Effector memory CD4-positive, alpha-beta T cell (primary cell): ENCODE results near the gene SPIN1.

ENCODE experiments used
- DNase-seq, 3 donors: peaks; one replicate each; pipeline ENCODE4 v3.0.0-alpha.2; 2020
- H3K27ac ChIP-seq: 2 replicates; pipeline ENCODE4 v1.7.0; 2013; ENCODE audit warnings: mild to moderate bottlenecking, low read length, moderate library complexity; ENCODE audit not compliant: insufficient read depth, poor library complexity, severe bottlenecking
- H3K27me3 ChIP-seq: replicated peaks from 2 replicates; pipeline ENCODE4 v1.7.0; 2013; ENCODE audit warnings: mild to moderate bottlenecking, low read length; ENCODE audit not compliant: insufficient read depth, control insufficient read depth, poor library complexity, severe bottlenecking
- H3K36me3 ChIP-seq: 2 replicates; pipeline ENCODE4 v1.7.0; 2013; ENCODE audit warnings: mild to moderate bottlenecking, low read length, moderate library complexity; ENCODE audit not compliant: control insufficient read depth, insufficient read depth
- H3K4me1 ChIP-seq: 2 replicates; pipeline ENCODE4 v1.7.0; 2013; ENCODE audit warnings: low read length, mild to moderate bottlenecking; ENCODE audit not compliant: control insufficient read depth, insufficient read depth, poor library complexity, severe bottlenecking
- H3K4me3 ChIP-seq: 2 replicates; pipeline ENCODE4 v1.7.0; 2013; ENCODE audit warnings: low read length, low read depth, mild to moderate bottlenecking; ENCODE audit not compliant: insufficient read depth, poor library complexity, severe bottlenecking
- H3K9me3 ChIP-seq: 2 replicates; pipeline ENCODE4 v1.7.0; 2013; ENCODE audit warnings: mild to moderate bottlenecking, low read length, moderate library complexity; ENCODE audit not compliant: control insufficient read depth

The SPIN1 gene

DNA sequence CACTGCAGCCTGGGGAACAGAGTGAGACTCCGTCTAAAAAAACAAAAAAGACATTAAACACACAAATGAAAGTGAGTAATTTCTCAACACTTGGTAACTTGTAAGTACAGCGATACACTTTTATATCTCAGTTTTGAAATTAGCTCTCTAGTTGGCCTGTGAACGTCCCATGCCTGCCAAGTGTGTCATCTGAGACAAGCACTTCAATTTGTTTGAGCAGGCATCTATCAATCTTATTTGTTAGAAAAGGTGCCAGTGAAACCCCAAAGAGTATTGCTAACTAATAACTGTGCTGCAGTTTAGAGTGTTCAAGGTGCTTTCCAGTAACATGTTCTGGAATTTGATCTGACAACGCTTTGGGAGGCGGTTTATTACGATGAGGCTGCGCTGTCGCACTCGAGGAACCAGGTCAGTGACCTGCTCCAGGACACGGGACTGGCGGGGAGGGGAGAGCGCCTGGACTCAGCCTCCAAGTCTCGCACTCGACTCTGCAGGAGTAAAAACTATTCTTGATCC is 1.1 kb upstream of the SPIN1 start:
- DNase-seq: no peak
- Histone ChIP-seq H3K27ac (peak overlapping the region; percentile 64), H3K27me3 (no peaks in the 10 kb centered on the region)

DNA sequence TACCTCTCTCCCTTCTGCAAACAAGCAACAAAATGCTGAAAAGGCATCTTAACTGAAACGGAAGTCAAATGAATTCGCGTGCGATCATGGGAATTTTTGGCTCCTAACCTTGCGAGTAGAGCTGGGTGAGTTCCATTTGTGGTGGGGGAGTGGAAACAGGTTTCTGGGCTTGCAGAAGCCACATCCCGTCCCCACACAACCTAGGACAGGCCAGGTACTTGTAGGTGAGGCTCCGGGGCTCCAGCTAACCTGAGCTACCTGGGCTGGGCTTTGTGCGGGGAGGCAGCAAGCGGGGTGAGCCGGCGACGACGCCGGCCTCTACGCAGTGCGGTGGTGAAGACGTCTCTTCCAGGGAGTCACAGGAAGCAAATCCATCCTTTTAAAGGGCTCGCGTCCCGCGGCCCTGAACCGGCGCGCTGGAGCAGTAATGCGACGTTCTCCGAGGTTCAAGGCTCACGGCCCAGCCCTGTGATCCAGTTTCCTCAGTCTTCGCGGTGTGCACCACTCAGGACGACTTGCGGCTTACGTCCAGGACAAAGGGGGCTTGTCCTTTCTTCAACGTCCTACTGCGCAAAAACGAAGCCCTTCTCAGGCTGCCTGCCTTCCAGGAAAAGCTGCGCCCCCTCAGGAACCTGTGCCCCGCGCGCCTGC is 567 bp upstream of the SPIN1 start:
- peak overlapping the region; percentile 64 for H3K27ac ChIP-seq
- H3K9me3 ChIP-seq: no peaks in the 10 kb centered on the region
- peaks cover 9% of the 10 kb centered on the region for H3K4me1 ChIP-seq
- no peaks in the 10 kb centered on the region for H3K36me3 ChIP-seq
- DNase-seq: peak; percentile 16 to 37 (median 28)
- H3K4me3 ChIP-seq: peak overlapping the region; percentile 62
- no peaks in the 10 kb centered on the region for H3K27me3 ChIP-seq

More for the DNA sequence above, 1.1 kb upstream of the SPIN1 start:
- Histone ChIP-seq H3K4me1 (peaks cover 9% of the 10 kb centered on the region), H3K9me3 (no peaks in the 10 kb centered on the region), H3K36me3 (no peaks in the 10 kb centered on the region), H3K4me3 (peak overlapping the region; percentile 62)

DNA sequence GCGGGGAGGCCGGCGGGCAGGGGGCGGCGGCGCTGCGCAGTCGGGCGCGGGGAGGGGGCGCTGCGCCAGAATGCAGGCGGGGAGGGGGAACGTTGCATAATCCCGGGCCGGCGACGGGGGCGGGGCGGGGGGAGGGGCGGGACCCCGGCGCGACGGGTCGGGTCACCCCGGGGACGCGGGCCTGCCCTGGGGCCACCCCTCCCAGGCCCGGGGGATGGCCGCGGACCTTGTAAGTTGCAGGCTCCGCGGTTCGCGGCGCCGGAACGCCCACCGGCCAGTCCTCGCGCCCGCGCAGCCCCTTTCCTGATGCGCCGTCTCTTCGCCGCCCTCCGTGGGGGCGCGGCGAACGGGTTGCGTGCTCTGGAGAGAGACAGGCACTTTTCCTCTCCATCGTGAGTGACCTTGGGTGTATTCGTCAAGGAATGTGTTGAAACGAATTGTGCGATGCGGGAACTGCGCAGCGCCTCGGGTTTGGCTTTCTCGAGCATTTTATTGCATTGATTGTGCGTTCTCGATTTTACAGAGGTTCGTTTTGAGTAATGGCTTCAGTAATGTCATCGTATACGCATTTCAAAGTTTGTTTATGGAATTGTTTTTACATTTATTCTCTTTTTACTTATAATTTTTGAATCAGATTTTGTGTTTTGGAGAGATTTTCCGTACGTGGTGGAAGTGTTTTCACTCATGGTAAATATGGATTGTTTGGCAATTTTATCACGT is 802 bp downstream of the SPIN1 start:
- DNase-seq: peak in 1 of 3 donors; percentile 28
- peaks cover 9% of the 10 kb centered on the region for H3K4me1 ChIP-seq
- peak overlapping the region; percentile 57 for H3K27ac ChIP-seq
- no peaks in the 10 kb centered on the region for H3K36me3 ChIP-seq
- peak overlapping the region; percentile 65 for H3K4me3 ChIP-seq
- H3K9me3 ChIP-seq: no peaks in the 10 kb centered on the region
- no peaks in the 10 kb centered on the region for H3K27me3 ChIP-seq

DNA sequence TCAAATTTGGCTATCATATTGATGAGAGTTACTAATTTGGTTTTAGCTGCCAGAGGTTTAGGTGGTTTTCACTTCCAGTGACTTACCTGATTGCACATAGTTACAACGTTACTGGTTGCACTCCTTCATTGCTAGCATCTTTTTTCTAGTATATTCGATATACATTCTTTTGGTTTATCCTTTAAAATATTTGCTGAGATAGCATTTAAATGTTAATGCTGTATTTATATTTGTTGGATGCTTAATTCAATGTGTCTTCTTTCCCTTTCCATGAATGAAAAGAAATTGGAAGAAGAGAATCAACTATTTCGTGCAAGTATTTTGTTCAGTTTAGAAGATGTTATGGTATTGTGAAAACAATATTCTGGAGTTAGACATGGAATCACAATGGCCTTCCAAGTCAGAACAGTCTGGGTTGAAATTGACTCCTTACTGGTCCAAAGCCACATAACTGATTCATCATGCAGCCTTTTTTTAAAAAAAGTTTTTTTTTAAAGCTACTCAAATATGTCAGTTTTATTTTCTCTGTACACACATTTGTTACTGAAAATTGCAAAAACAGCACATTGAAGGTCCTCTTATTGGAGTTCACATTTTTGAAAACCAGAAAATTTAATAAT is 2.2 kb downstream of the SPIN1 start:
- H3K4me1 ChIP-seq: peaks cover 9% of the 10 kb centered on the region
- no peak overlapping the region for H3K4me3 ChIP-seq
- DNase-seq: no peak
- no peaks in the 10 kb centered on the region for H3K9me3 ChIP-seq
- no peaks in the 10 kb centered on the region for H3K27me3 ChIP-seq
- no peak overlapping the region for H3K27ac ChIP-seq
- H3K36me3 ChIP-seq: no peaks in the 10 kb centered on the region

DNA sequence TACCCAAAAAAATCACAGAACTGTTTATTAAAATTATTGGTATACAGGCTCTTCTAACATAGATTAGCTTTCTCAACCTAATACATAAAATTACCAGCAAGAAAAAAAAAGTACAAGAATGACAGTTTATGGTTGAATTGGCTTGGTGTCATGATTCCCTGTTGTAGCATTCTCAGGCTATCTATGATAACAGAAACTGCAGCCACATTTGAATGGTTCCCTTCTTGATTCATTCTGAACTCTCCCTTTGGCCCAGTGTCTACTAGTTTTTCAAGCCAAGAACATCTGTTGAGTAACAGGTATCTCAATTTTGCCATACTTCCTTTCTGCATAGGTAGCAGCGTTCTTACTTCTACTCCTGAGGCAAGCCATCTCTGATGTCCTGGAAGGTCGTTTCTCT is 3.0 kb downstream of the SPIN1 start:
- Histone ChIP-seq H3K4me1 (peaks cover 9% of the 10 kb centered on the region), H3K36me3 (no peaks in the 10 kb centered on the region), H3K27me3 (no peaks in the 10 kb centered on the region), H3K9me3 (no peaks in the 10 kb centered on the region), H3K27ac (no peak overlapping the region), H3K4me3 (no peak overlapping the region)
- DNase-seq: no peak

DNA sequence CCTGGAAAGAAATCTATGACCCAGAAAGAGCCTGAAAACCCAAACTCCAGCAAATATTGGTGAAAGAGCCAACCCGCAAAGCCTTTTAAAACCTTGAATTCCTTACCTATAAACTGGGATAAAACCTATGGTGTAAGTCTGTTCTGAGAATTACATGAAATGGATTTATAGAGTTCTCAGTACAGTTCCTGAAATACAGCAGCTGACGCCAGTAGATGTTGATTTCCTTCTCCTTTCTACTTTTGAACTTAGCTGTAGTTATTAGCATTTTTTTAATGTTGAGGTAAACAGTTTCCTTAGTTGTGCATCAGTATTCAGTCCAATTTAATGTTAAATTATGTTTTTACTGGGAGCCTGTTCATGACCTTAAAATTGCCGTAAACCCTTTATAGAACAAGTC is 3.7 kb downstream of the SPIN1 start:
- Histone ChIP-seq H3K4me1 (peaks cover 9% of the 10 kb centered on the region), H3K27me3 (no peaks in the 10 kb centered on the region), H3K9me3 (no peaks in the 10 kb centered on the region), H3K36me3 (no peaks in the 10 kb centered on the region), H3K27ac (no peak overlapping the region), H3K4me3 (no peak overlapping the region)
- no peak for DNase-seq

DNA sequence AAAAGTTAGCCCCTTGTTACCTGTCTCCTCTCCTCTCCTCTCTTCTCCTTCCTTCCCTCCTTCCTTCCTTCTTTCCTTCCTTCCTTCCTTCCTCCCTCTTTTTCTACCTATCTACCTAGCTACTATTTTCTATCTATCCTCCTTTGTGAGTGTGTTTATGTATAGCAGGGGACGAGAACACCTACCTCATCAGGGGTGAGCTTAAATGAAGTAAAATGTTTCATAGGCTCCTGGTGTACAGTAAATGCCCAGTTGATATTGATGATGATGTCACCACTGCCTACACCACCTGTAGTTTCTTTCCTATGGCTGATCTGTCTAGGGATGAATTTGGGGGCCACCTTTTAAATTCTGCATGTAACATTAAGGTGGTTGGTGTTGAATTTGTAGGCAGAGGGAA is 4.3 kb downstream of the SPIN1 start:
- no peak overlapping the region for H3K4me3 ChIP-seq
- H3K27me3 ChIP-seq: no peaks in the 10 kb centered on the region
- no peak overlapping the region for H3K27ac ChIP-seq
- no peaks in the 10 kb centered on the region for H3K9me3 ChIP-seq
- peaks cover 5% of the 10 kb centered on the region for H3K4me1 ChIP-seq
- H3K36me3 ChIP-seq: no peaks in the 10 kb centered on the region
- DNase-seq: no peak

DNA sequence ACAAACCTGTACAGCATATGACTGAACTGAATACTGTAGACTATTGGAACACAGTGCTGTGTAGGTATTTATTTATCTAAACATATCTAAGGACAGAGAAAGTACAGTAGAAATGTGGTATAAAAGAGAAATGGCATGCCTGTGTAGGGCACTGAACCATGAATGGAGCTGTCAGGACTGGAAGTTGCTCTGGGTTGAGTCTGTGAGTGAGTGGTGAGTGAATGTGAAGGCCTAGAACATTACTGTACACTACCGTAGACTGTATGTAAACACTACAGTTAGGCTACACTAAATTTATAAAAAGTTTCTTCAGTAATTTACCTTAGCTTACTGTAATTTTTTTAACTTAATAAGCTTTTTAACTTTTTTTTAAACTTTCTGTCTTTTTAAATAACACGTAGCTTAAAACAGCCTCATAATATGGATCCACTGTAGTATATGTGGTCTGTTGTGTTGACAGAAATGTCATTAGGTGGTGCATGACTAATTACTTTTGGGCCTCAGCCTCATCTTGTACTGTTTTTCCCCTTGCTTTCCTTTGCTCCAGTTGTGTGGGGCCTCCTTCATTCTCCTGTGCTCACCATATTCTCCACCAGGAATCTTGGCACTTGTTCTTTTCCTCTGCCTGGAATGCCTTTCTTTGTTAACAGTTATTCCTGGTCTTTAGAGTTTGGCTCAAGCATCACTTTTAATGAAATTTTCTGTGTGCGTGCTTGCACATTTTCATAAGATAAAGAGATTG is 8.8 kb downstream of the SPIN1 start:
- Histone ChIP-seq H3K27ac (no peak overlapping the region), H3K4me1 (no peaks in the 10 kb centered on the region), H3K36me3 (no peaks in the 10 kb centered on the region), H3K9me3 (no peaks in the 10 kb centered on the region), H3K4me3 (no peak overlapping the region), H3K27me3 (no peaks in the 10 kb centered on the region)
- DNase-seq: no peak

DNA sequence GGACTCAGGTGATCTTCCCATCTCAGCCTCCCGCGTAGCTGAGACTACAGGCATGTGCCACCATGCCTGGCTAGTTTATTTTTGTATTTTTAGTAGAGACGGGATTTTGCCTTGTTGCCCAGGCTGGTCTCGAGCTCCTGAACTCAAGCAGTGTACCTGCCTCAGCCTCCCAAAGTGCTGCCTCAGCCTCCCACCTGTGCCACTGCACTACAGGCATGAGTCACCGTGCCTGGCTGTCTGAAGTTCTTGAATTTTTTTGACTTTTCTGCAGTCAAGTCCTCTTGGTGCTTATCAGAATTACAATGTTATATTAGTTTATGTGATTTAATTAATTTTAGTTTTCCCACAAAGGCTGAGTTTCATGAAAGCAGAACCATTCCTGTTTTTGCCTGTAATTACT is 9.8 kb downstream of the SPIN1 start:
- DNase-seq: no peak
- Histone ChIP-seq H3K27ac (no peak overlapping the region), H3K4me3 (no peak overlapping the region), H3K9me3 (no peaks in the 10 kb centered on the region), H3K27me3 (no peaks in the 10 kb centered on the region), H3K36me3 (no peaks in the 10 kb centered on the region), H3K4me1 (no peaks in the 10 kb centered on the region)
